Measurements from ENCODE around the gene SF3B6.

GRCh38 chr2:24046599-24046929 lies 29.6 kb downstream of the SF3B6 start:
- TF ChIP-seq CTCF (IDR thresholded peaks at IDR 0.05; ENCODE audit: low read depth, low read length) (no peak), POLR2A (IDR thresholded peaks at IDR 0.05; ENCODE audit: extremely low read depth, insufficient read length) (no peak)

Measured in NB4 (cell line).